Motor neuron (in vitro differentiated cells): ENCODE measurements around the gene ANKRD26. TPM values are rescaled to one million over a fixed set of nuclear protein-coding genes. Genes with fewer than 3 reads are reported as not detected.

Source experiments
- ATAC-seq, 8 experiments: fragments of 200-7000 bp; cut with Tn5 transposase; replicated peaks in 6 of 8; 2 replicates each; pipeline ENCODE4 v1.8.0; 2021; ENCODE audit warnings: mild to moderate bottlenecking in 8 of 8, moderate library complexity in 8 of 8
- H3K27ac ChIP-seq, 2 donors: fragments of 250-450 bp; sonication (Bioruptor Pico); 2 replicates each; pipeline ENCODE4 v1.9.0; 2021; ENCODE audit warnings: antibody characterized with exemption in 2 of 2, mild to moderate bottlenecking in 2 of 2, moderate library complexity in 1 of 2
- H3K4me1 ChIP-seq, 2 donors: fragments of 250-450 bp; sonication (Bioruptor Pico); replicated peaks in 1 of 2; 2 replicates each; pipeline ENCODE4 v1.6.1; 2021; ENCODE audit warnings: antibody characterized with exemption in 2 of 2, mild to moderate bottlenecking in 2 of 2, moderate library complexity in 1 of 2
- H3K4me3 ChIP-seq, 5 donors: fragments of 250-450 bp; sonication (Bioruptor Pico); 2 replicates each; pipeline ENCODE4 v1.9.0; 2021; ENCODE audit warnings: antibody characterized with exemption in 5 of 5, mild to moderate bottlenecking in 5 of 5, moderate library complexity in 4 of 5
- WGBS, 10 experiments: fragments of 450-650 bp; shearing (Covaris generic); methylation state at CpG; one replicate each; pipeline ENCODE4 v1.0.0; 2022; 5-methylcytosine and 5-hydroxymethylcytosine counted together
- in situ Hi-C, 9 experiments: fragments of 400-800 bp; cut with MboI; loops; one replicate each; pipeline ENCODE4 v1.15.0; 2021; ENCODE audit warnings: low sequenced_read_pairs in 9 of 9, low pct_unique_long_range_greater_than_20kb in 2 of 9; ENCODE audit not compliant: unreplicated experiment in 9 of 9
- total RNA-seq, 8 experiments: library from RNA; unstranded; fragments of 300-600 nt; gene quantifications; 2 replicates each; pipeline versions ENCODE4 v1.2.3 to v1.2.4, GENCODE V29; 2022

The ANKRD26 gene
- total RNA-seq, 8 experiments from 2014 or later = 9.0 to 30.8 (median 12.2) TPM

DNA sequence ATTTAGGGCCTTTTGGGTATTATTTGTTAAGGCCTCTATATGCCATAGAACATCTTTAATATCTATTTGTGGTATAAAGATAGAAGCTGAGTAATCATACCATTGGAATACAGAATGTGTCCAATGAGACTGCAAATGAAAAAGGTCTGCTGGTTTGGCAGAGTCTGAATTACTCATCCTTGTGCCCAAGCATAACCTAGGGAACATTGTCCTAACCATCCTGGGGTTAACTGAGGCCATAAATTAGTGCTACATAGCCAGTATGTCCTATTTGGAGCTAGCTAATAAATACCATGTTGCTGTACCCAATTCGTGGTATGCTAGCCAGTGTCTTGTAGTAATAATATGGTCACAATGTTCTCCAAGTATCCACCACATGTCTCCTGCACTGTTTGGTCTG is 117.1 kb downstream of the ANKRD26 start:
- Histone ChIP-seq H3K27ac (no peak overlapping the region), H3K4me1 (no peaks in the 10 kb centered on the region), H3K4me3 (no peak overlapping the region)
- 0 to 100% (median 70%) methylated on average over 1 of the region's 1 CpG; no CpG with 5 or more reads in 5 of the 10 experiments for WGBS, 10 experiments
- no peak for ATAC-seq
- in situ Hi-C loops = no loop called here

DNA sequence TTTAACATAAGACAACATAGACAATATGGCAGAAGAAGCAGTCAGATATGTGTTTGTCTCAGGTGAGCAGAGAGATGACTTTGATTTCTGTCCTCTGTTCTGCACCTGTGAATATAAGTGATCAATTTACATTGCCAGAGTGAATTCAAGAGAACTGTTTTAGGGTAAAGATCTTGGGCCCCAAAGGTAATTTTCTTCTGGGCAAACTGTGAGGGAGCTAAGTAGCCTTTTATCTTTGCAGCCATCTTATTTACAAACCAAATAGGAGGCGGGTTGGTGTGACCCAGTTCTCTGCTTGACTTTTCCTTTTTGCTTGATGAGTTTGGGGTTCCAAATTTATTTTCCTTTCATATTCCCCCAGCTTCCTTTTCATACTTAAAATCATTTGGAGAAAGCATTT is 118.2 kb downstream of the ANKRD26 start:
- in situ Hi-C loops = no loop called here
- H3K4me3 ChIP-seq = no peak overlapping the region
- 29 to 100% (median 56%) methylated on average over 1 of the region's 1 CpG; no CpG with 5 or more reads in 3 of the 10 experiments for WGBS, 10 experiments
- ATAC-seq = no peak
- no peaks in the 10 kb centered on the region for H3K4me1 ChIP-seq
- H3K27ac ChIP-seq = no peak overlapping the region

DNA sequence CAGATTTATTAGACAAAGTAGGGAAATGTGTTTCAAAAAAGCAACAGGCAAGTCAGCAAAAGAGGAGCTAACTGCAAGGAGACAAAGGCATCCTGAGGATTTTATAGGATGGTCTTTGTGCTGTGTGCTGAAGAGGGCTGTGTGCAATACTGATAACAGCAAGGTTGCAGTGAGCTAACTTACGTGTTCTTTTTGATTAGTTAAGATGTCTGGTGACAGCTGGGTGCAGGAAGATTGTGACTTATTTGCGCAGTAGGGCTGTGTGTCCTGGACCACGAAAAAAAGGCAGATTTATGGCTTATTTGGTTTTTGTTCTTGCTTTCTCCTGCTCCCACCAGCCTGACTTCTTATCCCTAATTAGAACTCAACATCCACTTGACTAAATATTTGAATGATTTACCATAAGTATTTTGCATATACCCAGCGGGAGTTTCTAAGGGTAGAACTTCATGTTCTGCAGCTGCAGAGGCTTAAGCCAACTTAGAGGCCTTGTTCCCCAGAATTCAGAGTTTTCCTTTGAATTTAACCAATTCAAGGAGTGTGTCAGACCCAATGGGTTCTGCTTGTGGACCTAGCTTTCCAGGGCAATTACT is 119.0 kb downstream of the ANKRD26 start:
- ATAC-seq = peak in 2 of 8 experiments; percentile 17 to 80
- no peaks in the 10 kb centered on the region for H3K4me1 ChIP-seq
- 0 to 100% (median 71%) methylated on average over 1 to 4 of the region's 4 CpGs; no CpG with 5 or more reads in 2 of the 10 experiments for WGBS, 10 experiments
- no peak overlapping the region for H3K4me3 ChIP-seq
- in situ Hi-C loops = no loop called here
- H3K27ac ChIP-seq = no peak overlapping the region

DNA sequence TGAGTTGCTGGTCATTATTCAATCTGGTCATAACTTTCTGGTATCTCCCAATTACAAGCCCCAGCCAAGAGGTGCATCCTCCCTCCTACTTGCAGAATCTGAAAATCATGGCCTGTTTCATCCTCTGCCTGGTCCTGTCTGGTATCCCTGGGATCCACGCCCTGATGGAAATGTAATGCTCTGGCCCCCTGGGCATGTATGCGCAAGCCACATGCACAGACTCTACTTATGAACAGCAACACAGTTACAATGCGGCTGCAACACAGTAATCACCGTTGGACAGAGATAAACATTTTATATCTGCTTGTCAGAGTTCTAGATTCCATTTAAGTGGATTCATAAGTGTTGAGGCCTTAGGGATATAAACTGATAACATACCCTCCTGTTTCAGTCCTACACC is 121.8 kb downstream of the ANKRD26 start:
- in situ Hi-C loops = no loop called here
- peak in 3 of 8 experiments; percentile 96 to 100 (median 97) for ATAC-seq
- no peak overlapping the region for H3K27ac ChIP-seq
- WGBS, 10 experiments = 0 to 100% (median 84%) methylated on average over 1 to 4 of the region's 4 CpGs; no CpG with 5 or more reads in 4 of the 10 experiments
- H3K4me1 ChIP-seq = no peaks in the 10 kb centered on the region
- no peak overlapping the region for H3K4me3 ChIP-seq

DNA sequence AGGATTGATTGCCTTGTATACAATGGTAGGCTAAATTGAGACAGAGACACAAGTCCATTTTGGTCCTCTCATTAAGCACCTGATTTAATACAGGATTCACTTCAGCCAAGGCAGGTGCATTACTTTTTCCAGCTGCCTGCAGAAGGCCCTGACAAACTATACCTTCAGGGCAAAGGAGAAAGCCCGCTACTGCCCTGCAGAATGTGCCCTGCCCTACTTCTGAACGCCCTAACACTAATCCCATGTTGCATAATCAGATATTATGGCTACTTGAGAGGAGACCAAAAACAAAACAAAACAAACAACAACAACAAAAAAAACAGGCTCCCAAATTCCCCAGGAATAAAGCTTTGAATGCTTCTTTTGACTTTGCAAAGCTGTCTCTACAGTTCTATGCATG is 122.7 kb downstream of the ANKRD26 start:
- ATAC-seq = peak in 2 of 8 experiments; percentile 28 to 68
- in situ Hi-C loops = no loop called here
- H3K4me3 ChIP-seq = no peak overlapping the region
- no peak overlapping the region for H3K27ac ChIP-seq
- no peaks in the 10 kb centered on the region for H3K4me1 ChIP-seq
- 0 to 100% (median 60%) methylated on average over 1 to 2 of the region's 2 CpGs; no CpG with 5 or more reads in 1 of the 10 experiments for WGBS, 10 experiments

DNA sequence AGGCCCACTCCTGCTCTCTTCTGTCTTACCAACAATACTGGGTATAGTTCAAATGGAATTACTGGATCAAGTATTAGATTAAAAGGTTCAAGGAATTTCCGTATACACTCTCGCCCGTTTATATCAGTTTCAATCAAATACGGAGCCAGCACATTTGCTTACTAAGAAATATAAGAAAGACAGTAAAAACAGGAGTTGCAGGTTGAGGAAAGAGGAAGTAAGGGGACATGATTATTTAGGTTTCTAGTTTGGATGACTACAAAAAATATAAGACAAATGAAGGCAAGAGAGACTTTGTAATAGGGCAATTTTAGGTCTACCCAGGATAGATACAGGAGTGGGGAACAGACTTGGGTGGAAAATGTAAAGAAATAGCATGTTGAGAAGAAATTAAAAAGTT is 129.6 kb downstream of the ANKRD26 start:
- in situ Hi-C loops = no loop called here
- WGBS, 10 experiments = 82 to 100% (median 96%) methylated on average over 3 to 4 of the region's 4 CpGs; no CpG with 5 or more reads in 1 of the 10 experiments
- Histone ChIP-seq H3K4me1 (no peaks in the 10 kb centered on the region), H3K27ac (no peak overlapping the region), H3K4me3 (no peak overlapping the region)
- ATAC-seq = no peak

DNA sequence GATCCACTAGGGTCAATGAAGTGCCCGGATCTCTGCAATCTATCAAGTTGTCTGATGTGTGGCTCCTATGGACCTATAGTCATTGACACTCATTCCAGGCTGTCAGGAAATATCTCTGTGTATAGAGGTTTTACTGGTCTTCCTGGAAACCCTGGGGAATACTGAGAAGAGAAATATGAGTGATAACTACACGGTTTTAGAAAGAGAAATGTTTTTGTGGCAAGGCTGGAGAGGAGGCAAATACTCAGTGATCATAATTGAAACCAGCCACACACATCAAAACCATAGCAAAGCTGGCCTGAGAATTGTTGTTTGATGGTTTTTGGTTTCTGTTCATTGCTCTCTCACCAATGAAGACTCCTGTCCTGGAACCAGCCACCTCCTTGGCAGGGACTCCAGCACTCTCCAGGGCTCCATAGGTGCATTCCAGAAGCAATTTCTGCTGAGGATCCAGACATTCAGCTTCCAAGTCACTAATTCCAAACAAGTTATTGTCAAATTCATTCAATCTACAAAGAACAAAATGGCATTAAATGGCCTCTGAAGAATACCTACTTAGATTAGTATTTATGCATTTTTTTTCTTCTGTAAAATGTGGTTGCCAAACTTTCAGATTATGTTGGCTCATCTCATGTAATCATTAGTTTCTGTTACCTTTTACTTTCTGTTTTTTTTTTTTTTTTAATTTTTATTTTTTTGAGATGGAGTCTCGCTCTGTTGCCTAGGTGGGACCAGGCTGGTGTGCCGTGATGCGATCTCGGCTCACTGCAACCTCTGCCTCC is 131.0 kb downstream of the ANKRD26 start:
- H3K27ac ChIP-seq = no peak overlapping the region
- in situ Hi-C loops = no loop called here
- ATAC-seq = no peak
- 71 to 100% (median 82%) methylated on average over 1 to 6 of the region's 6 CpGs; no CpG with 5 or more reads in 1 of the 10 experiments for WGBS, 10 experiments
- H3K4me1 ChIP-seq = no peaks in the 10 kb centered on the region
- H3K4me3 ChIP-seq = no peak overlapping the region

DNA sequence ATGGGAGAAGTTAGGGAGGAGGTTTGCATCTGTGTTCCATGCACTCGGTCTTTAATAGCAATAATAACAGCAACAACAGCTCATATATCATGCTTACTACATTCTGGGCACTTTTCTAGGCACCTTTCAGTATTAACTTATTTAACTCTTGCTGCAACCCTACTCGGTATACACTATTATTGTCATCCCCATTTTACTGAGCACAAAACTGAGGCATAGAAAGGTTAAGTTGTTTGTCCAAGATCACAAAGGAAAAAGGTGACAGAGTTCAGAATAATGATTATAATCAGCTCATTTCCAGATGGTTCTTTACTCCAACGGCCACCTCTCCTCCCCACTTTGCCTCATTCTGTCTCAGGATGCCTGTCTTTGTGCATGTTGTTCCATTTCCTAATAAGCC is 137.5 kb downstream of the ANKRD26 start:
- in situ Hi-C loops = no loop called here
- Histone ChIP-seq H3K27ac (no peak overlapping the region), H3K4me3 (no peak overlapping the region), H3K4me1 (no peaks in the 10 kb centered on the region)
- WGBS, 10 experiments = 17 to 100% (median 59%) methylated on average over 1 to 3 of the region's 3 CpGs; no CpG with 5 or more reads in 1 of the 10 experiments
- ATAC-seq = no peak

DNA sequence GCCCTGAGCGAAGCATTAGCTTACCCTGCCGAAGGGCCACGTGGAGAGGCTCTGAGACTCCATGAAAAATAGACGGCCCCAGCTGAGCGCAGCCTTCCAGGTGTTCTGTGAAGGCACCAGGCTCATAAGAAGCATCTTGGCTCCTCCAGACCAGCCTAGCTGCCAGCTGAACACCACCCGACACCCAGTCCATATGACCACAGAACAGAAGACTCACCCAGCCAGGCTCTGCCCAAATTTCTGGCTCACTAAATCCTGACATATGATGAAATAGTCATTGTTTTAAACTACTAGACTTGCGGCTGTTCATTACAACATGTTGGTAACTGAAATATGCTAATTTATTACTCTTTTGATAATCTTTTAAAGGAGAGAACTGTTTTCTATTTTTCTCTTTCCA is 140.0 kb downstream of the ANKRD26 start:
- ATAC-seq = no peak
- 67 to 100% (median 97%) methylated on average over 1 to 6 of the region's 7 CpGs; no CpG with 5 or more reads in 2 of the 10 experiments for WGBS, 10 experiments
- Histone ChIP-seq H3K4me3 (no peak overlapping the region), H3K4me1 (no peaks in the 10 kb centered on the region), H3K27ac (no peak overlapping the region)
- in situ Hi-C loops = no loop called here

DNA sequence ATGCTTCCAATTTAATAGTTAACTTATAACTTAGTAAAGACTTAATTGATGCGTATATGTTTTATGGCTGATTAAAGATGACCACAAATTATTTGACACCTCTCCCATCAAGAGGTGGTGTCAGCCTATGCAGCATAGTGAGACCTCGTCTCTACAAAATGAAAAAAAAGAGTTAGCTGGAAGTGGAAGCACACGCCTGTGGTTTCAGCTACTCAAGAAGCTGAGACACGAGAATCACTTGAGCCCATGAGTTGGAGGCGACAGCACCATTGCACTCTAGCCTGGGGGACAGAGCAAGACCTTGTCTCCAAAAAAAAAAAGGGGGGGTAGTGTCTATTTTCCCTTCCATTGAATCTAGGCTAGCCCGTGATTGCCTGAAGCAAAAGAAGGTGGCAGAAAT is 140.5 kb downstream of the ANKRD26 start:
- H3K4me3 ChIP-seq = no peak overlapping the region
- H3K4me1 ChIP-seq = no peaks in the 10 kb centered on the region
- no peak for ATAC-seq
- 80 to 100% (median 95%) methylated on average over 1 to 4 of the region's 6 CpGs; no CpG with 5 or more reads in 4 of the 10 experiments for whole genome bisulfite sequencing, 10 experiments
- in situ Hi-C loops = no loop called here
- no peak overlapping the region for H3K27ac ChIP-seq

Other genes with a start within 250 kb of the ANKRD26 start
- gene ABI1, start 239.5 kb downstream of the ANKRD26 start, total RNA-seq = 10 to 100 TPM; 21.6 to 54.7 (median 23.8) TPM
- 100 to 1,000 TPM in 4 of 8 experiments, 10 to 100 TPM in 4; 65.5 to 120 (median 107) TPM for gene YME1L1, start 53.9 kb upstream of the ANKRD26 start, total RNA-seq
- gene MASTL, start 54.9 kb upstream of the ANKRD26 start, total RNA-seq = 10 to 100 TPM in 3 of 8 experiments, 1 to 10 TPM in 5; 3.8 to 22.2 (median 7.6) TPM
- gene ACBD5, start 140.3 kb upstream of the ANKRD26 start, total RNA-seq = 10 to 100 TPM; 18.1 to 41.8 (median 30.5) TPM